HG03432 (cell line): ENCODE data around the gene MAP3K14.

Experiments
- ATAC-seq: cut with Tn5 transposase; IDR thresholded peaks from one replicate; pipeline ENCODE4 v1.9.1; 2021; ENCODE audit warnings: mild to moderate bottlenecking, moderate library complexity; ENCODE audit not compliant: unreplicated experiment

MAP3K14 gene

DNA sequence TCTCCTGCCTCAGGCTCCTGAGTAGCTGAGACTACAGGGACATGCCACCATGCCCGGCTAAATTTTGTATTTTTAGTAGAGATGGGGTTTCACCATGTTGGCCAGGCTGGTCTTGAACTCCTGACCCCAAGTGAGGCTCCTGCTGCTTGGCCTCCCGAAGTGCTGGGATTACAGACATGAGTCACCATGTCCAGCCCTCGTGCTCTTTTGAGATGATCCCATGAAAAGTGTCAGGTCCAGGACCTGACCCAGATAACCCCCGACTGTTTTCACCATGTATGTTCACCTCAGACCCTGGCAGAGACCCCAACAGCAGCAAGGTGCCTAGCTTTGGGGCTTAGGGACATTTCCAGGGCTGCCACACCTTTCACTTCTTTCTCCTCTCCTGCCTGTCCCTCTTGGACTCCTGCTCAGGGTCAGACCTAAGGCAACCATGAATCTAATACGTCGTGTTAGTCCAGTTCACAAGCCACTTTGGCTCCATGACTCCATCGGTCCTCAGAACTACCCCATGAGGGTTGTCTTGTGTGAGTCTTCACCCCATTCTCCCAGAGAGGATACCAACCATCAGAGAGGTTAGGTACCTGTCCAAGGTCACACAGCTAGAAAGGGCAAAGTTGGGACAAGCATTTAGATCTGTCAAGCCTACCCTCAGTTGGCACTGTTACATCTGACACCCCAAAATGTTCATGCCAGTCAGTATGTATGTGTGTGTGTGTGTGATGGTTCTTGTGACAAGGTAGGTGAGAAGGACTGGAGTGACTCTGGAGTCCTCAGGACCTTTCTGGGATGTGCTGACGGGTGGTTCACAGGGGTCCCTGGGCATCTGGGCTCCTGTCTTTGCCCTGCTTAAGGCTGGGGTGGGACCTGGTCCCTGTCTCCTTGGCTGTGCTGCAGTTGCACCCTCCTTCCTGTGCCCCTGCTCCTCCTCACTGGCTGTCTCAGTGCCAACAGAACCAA lies 23.1 kb upstream of the MAP3K14 start:
- no peak for ATAC-seq

DNA sequence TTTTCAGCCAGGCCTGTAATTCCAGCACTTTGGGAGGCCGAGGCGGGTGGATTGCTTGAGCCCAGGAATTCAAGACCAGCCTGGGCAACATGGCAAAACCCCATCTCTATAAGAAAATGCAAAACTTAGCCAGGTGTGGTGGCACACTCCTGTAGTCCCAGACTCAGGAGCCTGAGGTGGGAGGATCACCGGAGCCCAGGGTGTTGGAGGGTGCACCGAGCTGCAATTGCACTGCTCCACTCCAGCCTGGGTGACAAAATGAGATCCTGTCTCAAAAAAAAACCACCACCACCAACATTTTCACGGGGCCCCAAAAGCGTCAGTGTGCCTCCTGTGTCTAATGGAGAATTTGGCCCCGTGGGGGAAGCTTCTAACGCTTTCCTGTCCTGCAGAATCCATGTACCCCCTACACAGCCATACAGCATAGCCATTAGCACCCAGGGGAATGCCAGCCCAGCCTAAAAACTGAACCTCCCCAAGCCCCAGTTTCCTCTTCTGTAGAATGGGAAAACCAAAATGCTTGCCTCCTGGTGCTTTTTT lies 22.2 kb upstream of the MAP3K14 start:
- no peak for ATAC-seq

DNA sequence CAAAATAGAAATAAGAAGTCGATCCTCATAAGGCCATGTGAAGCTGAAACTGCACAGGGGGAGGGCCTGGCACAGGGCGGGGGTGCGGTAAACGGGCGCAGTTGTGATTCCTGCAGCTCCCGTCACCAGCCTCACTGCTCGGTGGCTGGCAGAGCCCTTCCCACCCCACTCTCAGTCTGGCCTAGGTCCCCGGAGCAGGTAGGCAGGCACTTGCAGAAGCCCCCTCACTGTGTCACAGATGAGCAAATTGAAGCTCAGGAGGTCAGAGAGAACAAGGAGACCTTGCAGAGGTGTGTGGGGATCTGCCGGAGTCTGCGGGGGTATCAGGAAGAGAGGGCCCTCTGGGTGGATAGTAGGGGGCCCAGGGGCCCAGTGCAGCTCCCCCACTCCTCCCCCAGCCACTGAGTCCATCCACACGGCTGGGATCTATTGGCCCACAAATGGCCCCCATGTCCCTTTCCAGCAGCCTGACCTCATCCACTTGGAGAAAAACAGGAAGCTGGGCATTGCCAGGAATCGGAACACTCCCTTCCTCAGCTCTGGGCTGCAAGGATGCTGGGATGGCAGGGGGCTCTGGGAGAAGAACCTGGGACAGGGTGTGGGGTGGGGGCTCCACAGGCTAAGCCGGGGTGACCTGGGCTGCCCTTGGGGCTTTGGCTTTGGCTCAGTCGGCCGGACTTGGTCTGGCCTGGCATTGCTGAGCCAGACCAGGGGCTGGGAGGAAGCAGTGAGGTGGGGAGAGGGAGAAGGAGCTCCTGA lies 21.4 kb upstream of the MAP3K14 start:
- no peak for ATAC-seq

DNA sequence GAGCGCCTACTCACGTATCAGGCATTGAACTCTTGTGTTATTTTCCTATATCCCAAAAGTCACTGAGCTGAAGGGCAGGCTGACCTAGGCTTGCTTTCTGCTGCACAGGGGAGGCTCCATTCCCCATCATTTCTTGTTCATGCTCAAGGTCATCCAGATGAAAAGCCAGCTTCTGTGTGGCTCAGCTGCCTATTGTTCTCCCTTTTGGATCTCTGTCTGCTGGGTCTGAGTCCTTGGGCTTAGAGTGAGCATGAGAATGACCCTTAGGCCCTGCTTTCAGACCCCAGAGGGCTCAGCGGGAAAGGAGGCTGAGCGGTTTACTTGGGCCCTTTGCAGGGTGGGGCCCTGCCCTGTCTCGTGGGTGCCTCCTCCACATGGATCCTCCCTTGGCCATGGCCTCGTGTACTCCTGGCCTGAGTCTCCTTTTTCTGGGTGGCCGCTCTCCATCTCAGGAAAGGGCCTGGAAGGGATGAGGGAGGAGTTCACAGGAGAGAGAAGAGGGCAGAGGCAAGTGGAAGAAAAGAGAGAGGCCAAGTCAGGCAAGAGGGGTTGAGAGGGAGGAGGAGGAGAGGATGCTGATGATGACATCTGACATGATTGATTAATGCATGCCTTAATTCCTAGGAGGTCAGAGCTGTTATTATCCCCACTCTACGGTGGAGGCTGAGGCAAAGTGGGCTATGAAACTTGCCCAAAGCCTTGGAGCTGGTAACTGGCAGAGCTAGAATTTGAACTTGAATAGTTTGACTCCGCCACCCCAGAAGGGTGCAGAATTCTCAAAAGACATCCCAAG lies 19.8 kb upstream of the MAP3K14 start:
- ATAC-seq: no peak

DNA sequence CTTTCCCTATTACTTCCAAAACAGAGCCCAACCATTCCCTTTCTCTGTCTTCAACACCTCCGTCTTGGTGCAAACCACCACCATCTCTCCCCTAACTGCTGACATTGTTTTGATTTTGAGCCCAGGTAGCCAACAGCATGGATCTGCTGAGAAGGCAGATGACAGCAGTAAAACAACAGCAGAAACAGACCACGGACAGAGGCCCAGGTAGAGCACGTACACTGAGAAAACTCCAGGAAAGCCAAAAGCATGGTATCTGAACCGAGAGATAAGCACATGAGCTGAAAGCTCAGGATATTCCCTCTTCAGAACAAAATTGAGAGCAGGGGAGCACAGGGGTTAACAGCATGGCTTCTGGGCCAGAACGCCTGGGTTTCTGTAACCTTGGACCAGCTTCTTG lies 18.9 kb upstream of the MAP3K14 start:
- ATAC-seq: no peak

DNA sequence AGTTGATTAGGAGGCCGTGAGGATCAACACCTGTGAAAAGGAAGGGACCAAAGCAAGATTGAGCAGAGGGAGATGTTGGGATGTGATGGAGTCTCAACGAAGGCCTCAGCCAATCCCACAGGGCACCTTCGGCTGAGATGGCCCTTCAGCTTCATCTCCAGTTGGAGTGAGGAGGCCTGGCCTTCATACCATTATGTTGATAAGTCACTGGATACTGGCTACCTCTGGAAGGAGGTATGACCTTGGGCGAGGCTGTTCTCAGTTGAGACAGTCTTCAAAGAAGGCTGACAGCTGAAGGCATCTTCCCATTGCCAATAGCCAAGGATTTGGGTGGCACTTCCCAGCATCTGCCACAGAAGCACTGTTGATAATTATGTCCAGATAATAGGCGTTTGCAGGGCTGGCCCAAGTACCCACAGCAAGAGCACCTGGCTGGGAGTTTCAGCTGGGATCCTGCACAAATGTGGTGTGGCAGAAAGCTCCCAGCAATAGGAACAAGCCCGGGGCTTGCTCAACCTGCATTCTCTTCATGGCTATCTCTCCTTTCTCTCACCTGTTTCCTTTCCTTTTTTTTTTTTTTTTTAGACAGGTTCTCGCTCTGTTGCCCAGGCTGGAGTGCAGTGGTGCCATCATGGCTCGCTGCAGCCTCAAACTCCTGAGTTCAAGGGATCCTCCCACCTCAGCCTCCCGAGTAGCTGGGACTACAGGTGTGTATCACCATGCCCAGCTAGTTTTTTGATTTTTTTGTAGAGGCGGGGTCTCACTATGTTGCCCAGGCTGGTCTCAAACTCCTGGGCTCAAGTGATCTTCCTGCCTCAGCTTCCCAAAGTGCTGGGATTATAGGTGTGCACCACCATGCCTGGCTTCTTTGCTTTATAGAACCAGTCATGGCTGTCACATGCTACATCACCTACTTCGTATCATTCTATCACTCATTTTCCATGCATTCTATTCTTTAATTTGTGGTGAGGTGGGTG lies 18.2 kb upstream of the MAP3K14 start:
- ATAC-seq: no peak

DNA sequence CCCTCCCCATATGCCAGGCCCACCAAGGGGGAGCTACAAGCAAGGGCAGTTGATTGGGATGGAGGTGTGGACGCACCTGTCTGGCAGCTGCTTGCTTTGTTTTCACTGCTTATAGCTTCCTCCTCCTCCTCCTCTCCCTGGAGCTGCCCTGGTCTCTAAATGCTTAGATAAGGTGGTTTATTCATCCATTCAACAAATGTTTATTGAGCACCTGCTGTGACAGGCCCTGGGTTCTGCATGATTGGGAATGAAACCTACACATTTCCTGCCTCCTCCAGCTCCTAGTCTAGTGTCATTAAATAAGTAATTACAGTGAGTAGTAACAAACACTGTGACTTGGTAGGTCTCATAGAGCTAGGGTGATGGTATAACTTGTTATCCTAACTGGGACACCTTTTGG lies 17.4 kb upstream of the MAP3K14 start:
- ATAC-seq: no peak

DNA sequence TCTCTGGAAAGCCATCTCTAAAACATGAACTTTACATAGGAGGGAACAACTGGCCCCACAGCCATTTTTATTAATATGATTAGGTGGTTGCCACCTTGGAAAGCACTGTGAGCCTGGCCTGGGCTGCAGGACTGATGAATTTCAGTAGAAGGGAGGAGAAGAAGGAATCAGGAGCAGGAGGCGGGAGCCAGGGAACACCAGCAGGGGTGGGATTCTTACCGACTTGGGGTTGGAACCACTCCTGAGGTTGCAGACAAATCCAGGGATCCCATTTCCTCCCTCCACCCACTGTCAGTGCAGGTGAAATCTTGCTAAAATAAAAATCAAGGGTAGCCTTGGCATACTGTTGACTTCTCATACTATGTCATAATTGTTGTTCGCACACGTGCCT lies 16.9 kb upstream of the MAP3K14 start:
- ATAC-seq: no peak

DNA sequence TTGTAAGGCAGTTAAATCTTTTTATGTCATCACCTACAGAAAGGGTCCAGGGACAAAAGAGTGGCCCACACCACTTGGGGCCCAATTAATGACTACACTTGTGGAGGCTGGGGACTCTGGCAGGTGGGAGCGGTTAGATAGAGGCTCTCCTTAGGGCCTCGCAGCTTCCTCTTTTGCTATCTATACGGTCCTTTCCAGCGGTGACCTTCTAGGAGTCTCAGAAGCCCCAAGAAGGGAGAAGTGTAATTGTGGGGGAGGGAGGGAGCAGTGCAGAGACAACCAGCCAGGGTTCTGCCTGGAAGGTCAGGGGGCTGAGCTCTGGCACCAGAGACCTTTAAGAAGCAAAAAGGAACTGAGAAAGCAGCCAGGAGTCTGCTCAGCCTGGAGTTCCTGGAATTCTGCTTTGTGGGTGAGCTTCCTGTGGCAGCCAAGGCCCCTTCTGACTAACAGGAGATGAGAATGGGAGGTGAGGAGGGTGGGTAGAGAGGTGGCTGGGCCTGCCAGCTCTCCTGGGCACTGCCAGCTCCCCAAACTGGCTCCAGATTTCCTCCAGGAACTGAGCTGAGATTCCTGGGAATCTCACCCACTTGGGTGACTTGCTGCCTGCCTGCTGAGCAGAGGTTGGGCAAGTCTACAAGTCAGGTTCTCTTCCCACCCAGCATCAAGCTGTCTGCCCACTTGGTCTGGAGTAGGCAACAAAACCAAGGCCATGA lies 16.3 kb upstream of the MAP3K14 start:
- ATAC-seq: no peak

DNA sequence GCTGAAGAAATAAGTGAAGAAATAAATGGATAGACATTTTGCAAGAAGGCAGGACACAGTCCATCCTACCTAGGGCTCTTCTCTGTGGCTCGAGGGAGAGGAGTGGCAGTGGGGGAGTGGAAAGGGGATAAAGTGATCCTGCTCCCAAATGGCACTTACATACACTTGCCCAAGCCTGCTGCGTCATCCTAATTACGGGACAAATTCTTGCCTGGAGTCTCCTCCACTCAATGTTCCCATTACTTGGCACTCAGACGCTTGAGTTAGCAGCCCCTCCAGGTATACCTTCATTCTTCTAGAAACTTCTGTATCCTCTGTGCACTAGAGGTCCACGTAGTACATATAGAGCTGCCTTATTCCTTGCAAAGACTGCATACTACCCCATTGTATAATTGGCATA lies 15.7 kb upstream of the MAP3K14 start:
- ATAC-seq: no peak

DNA sequence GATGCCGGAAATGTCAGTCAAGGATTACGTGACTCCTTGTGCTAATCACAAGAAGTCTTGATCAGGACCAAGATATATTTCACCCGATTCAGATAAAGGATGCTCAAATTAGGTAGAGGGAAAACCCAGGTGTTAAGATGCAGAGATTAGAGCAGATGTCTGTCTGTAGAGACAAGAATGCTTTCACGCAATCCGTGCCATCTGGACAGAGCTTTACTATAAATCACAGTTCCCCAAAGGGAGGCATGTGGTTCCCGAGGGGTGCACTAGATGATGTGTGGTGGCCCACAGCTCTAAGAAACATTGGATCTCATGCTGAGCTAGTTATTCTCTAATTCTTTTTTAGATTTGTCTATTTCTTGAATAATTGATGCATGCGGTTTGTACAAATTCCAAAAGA lies 9.8 kb upstream of the MAP3K14 start:
- no peak for ATAC-seq

DNA sequence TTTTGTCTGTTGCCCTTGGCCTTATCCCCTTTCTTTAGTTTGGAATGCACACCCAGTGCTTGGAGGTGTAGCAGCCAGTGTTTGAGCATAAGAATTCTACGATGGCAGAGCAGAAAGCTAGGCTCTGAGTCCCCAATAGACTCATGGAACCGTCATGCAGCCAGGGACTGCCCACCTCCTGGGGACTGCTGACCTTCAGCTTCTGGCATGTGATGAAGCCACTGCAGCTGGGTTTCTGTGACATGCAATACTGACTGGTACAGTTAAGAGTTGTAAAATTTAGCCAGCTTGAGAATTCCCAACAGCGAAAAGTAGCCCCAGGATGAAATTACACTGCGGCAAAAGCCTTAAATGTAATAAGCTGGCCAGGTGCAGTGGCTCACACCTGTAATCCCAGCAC lies 9.0 kb upstream of the MAP3K14 start:
- no peak for ATAC-seq

DNA sequence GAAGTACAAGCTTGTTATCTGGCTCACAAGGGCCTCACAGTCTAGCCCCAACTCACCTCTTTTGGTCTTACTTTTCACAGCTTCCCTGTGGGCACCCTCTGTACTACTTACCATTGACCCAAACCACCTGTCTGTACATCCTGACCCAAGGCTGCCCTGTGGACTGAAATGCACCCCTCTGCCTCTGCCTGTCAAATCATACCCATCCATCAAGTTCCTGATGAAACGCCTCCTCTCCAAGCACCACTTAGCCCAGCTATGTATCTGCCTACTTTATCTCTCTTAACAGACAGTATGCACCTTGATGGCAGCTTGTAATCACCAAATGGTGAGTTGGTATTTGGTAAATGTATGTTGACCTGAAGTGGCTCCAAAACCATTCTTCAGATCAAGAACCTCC lies 7.5 kb upstream of the MAP3K14 start:
- ATAC-seq: no peak

DNA sequence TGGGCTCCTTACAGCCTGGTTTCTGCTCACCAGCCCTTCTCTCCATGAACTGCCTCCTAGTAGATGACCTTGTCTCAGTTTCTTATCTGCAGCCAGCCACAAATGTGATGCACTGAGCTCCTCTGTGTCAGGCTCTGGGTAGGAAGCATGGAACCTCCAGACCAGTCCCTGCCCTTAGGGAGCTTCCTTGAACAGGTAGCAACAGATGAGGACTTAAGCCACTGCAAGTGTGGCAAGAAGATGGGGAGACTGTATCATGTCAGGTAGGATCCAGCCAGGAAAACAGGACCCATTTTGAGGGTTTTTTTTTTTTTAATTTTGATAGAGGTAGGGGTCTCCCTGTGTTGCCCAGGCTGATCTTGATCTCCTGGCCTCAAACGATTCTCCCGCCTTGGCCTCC lies 5.3 kb upstream of the MAP3K14 start:
- ATAC-seq: no peak

DNA sequence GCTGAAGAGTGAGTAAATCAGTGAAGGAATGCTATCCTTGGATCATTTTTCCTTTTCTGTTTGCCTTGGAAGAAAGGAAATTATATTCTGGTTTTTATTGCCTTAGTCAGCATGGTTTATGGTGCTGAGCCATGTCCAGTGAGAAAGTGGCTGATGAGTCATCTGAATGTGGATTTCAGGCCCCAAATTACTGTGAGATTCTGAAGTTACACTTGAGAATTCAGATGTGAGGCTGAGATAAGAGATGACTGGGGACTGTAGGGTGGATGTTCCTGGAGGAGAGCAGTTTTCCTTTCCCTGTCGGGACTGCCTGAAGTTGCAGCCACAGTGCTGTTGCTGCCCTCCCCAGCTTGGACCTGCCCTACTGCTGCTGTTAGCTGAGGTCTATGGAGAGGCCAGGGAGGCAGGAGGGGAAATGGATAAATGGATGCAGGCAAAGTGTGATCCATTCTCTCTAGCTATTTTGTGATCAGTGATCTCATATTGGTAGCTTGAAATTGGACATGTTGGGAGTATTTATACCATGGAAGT lies 4.2 kb upstream of the MAP3K14 start:
- ATAC-seq: no peak

DNA sequence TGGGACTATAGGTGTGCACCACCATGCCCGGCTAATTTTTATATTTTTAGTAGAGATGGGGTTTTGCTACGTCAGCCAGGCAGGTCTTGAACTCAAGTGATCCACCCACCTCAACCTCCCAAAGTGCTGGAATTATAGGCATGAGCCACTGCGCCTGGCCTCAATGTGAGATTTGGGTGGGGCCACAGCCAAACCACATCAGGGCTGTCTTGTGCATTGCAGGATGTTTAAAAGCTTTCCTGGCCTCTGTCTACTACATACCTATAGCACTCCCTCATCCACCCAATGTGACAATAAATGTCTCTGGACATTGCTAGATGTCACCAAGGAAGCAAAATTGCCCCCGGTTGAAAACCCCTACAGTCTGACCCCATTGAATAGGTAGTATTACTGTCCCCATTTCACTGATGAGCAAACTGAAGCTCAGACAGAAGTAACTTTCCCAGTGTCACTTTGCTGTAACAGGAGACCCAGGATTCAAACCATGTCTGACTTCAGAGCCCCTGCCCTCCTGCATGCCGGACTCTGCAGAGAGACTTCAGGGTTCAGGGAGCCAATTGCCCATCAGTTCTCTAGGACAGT lies 3.6 kb upstream of the MAP3K14 start:
- ATAC-seq: no peak

DNA sequence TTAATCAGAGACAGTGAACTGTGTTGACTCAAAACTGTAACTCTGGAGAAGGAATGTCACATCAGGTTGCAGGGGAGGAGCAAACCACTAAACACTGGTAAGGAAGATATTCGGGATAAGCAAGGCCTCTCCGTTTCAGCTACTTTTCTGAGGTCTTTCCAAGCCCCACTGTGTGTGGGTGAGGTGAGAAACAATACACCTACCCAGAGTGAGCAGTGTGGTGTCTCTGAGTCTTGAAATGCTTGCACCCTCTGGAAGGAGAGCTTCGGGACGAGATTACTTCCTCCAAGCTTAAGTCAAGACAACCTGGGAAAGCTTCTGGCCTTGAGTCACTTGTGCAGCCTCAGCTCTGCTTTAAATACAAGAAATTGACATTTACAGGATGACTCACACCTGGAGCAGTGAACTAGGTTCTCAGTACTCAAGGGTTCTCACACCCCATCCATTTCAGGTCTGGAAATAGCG lies 2.5 kb upstream of the MAP3K14 start:
- no peak for ATAC-seq

DNA sequence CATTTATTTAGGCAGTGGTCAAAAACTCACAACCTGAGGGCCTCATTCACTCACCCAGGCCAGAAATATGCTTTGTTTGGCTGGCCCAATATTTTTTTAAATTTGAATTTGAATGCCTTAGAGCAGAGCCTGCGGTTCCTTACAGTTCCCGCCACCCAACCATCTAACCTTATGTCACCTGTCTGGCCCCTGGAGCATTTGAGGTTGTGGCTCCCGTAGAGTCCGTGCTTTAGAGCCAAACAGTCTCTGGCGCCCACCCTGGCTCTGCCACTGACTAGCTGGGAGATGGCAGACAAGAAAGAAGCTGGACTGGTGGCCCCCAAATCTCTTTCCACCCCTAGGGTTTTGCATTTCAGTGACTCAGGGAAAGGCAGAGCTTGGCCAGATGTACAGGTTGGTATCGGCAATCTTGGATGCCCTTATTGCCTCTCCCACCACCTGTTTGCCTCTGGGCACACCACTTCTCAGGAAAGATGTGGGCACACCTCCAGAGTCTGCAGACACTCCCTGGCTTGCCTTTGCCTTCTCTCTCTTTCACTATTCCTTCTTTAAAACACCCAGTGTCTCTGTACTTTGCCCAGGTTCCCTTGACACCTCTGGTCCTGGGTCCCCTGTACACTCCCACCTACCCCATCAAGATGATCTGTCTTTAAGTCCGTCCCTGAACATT lies 1.9 kb upstream of the MAP3K14 start:
- ATAC-seq: no peak
